A549 (cell line): ENCODE results near the gene CCDC154. TPM values are rescaled to one million over a fixed set of nuclear protein-coding genes. Genes with fewer than 3 reads are reported as not detected.

Source experiments
- ATAC-seq, 2 experiments: fragments of 200-7000 bp in 1 of 2; fragments of >200 bp in 1 of 2; cut with Nextera tagmentation in 1 of 2; cut with Tn5 transposase in 1 of 2; 3 replicates each; pipeline versions ENCODE4 v1.8.0 to v1.9.1; 2018 to 2020; ENCODE audit warnings: mild to moderate bottlenecking in 1 of 2, moderate library complexity in 1 of 2
- CTCF ChIA-PET: fragments of 300-600 bp; sonication (Branson Sonifier 250); formaldehyde crosslinking; extraction: SDS; loops from one replicate; lab custom pipeline; 2021; ENCODE audit warnings: antibody characterized with exemption, inconsistent platforms; lab: Yijun Ruan, JAX
- POLR2A ChIA-PET: fragments of 350-600 bp; formaldehyde crosslinking; extraction: SDS; loops from one replicate; lab custom pipeline; 2021; ENCODE audit warnings: antibody characterized with exemption, inconsistent platforms; lab: Yijun Ruan, JAX
- DNase-seq, 2 experiments: peaks; one replicate each; pipeline versions ENCODE4 v3.0.0 to v3.0.0-alpha.2; 2011 to 2016; ENCODE audit warnings: low read depth in 1 of 2, low spot score in 1 of 2
- FAIRE-seq: peaks from 2 replicates; lab custom pipeline; 2011; peaks lifted over from hg19 to GRCh38; lab: Jason Lieb, UNC
- H3K27ac ChIP-seq, 2 experiments: fragments of >200 bp; sonication (Bioruptor Twin); formaldehyde crosslinking; 3 replicates each; pipeline ENCODE4 v1.5.1; 2016 to 2017
- H3K4me1 ChIP-seq: fragments of >200 bp; sonication (Bioruptor Twin); formaldehyde crosslinking; 3 replicates; pipeline ENCODE4 v1.6.1; 2016
- H3K4me2 ChIP-seq: fragments of >200 bp; sonication (Bioruptor Twin); formaldehyde crosslinking; 3 replicates; pipeline ENCODE4 v1.6.1; 2016
- H3K4me3 ChIP-seq: fragments of >200 bp; sonication (Bioruptor Twin); formaldehyde crosslinking; 3 replicates; pipeline ENCODE4 v1.5.1; 2016
- H3K9me3 ChIP-seq: fragments of >200 bp; sonication (Bioruptor Twin); formaldehyde crosslinking; 3 replicates; pipeline ENCODE4 v1.6.1; 2016
- BCL3 ChIP-seq: fragments of >200 bp; sonication (Bioruptor Twin); formaldehyde crosslinking; IDR thresholded peaks from 3 replicates; pipeline ENCODE4 v1.6.1; 2016
- CBX2 ChIP-seq: fragments of 200-600 bp; sonication (generic); IDR thresholded peaks from 2 replicates; pipeline ENCODE4 v1.6.1; 2016; ENCODE audit warnings: low read depth, mild to moderate bottlenecking, borderline replicate concordance
- FOSL2 ChIP-seq, 2 experiments: fragments of 450-650 bp in 1 of 2; fragments of >200 bp in 1 of 2; sonication (Bioruptor Twin) in 1 of 2; formaldehyde crosslinking; IDR thresholded peaks; 2 replicates each; pipeline versions ENCODE4 v1.5.0 to v1.6.1; 2016 to 2020; ENCODE audit warnings: mild to moderate bottlenecking in 1 of 2, moderate library complexity in 1 of 2
- HMGXB4 ChIP-seq: fragments of 250-450 bp; sonication (Bioruptor Pico); IDR thresholded peaks from 2 replicates; pipeline ENCODE4 v1.5.0; 2021; ENCODE audit warnings: mild to moderate bottlenecking, moderate library complexity, borderline replicate concordance
- MYC ChIP-seq: IDR thresholded peaks from 2 replicates; pipeline ENCODE4 v1.6.1; 2012; ENCODE audit warnings: mild to moderate bottlenecking, inconsistent platforms, low read length, improper control_type of control experiment, borderline replicate concordance
- POLR2AphosphoS2 ChIP-seq: conservative IDR thresholded peaks from 2 replicates; pipeline ENCODE4 v1.6.1; 2012; ENCODE audit warnings: low read length, improper control_type of control experiment, inconsistent platforms
- TFCP2L1 ChIP-seq: fragments of 250-450 bp; sonication (Bioruptor Pico); IDR thresholded peaks from 2 replicates; pipeline ENCODE4 v1.5.0; 2021; ENCODE audit warnings: mild to moderate bottlenecking
- WGBS: methylation state at CpG from one replicate; pipeline ENCODE4 v1.1.6; 2017; ENCODE audit errors: missing lambda C conversion rate; 5-methylcytosine and 5-hydroxymethylcytosine counted together
- polyA plus RNA-seq, 4 experiments: library from polyadenylated mRNA; depleted of rRNA in 3 of 4; stranded (reverse); fragments of >200 nt; fragmentation: RNase III in 1 of 4; extraction: RNeasy Plus Mini Kit Qiagen cat#74134 plus additional on column Dnase treatment in 1 of 4; gene quantifications; 2 replicates in 3 of 4; 3 replicates in 1 of 4; pipeline ENCODE4 v1.2.3, GENCODE V29; 2011 to 2017
- TF ChIP-seq, protein P1 (sequence below): IDR thresholded peaks from 2 replicates; pipeline ENCODE4 v1.6.1; 2012

The CCDC154 gene
- polyA plus RNA-seq, 2 of the 4 experiments (the other 2 are of a cell fraction), result 0.16 to 0.74 TPM

GRCh38 chr16:1385232-1385631 is 59.1 kb downstream of the CCDC154 start:
- Histone ChIP-seq H3K4me2 (no peak overlapping the region), H3K4me1 (peaks cover under 1% of the 10 kb centered on the region; the same call in 2 of the 3 replicates), H3K9me3 (no peaks in the 10 kb centered on the region), H3K27ac (no peak overlapping the region), H3K4me3 (no peak overlapping the region)
- 92% methylated on average over 35 of the region's 39 CpGs for WGBS
- ChIA-PET CTCF (interaction anchor here (1.0 to 11.4 kb wide), 3 partner anchors 14 to 47 kb away, joined by 3 to 127 read pairs (median 4); no protein-coding TSS in a partner anchor), POLR2A (no interaction called here)
- FAIRE-seq (no peak), ATAC-seq (no peak), DNase-seq (no peak)
- TF ChIP-seq TFCP2L1 (CRISPR knock-in tag) (no peak), POLR2AphosphoS2 (no peak), MYC (no peak), CBX2 (no peak), HMGXB4 (CRISPR knock-in tag) (no peak), BCL3 (no peak), FOSL2 (IDR thresholded peaks at IDR 0.05) (no peak), FOSL2 (CRISPR knock-in tag; IDR thresholded peaks at IDR 0.05) (no peak)
- TF ChIP-seq, protein P1, sequence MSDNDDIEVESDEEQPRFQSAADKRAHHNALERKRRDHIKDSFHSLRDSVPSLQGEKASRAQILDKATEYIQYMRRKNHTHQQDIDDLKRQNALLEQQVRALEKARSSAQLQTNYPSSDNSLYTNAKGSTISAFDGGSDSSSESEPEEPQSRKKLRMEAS, result no peak

Other genes starting within 250 kb of the CCDC154 start
- not detected in 2 replicates for gene TPSG1, start 219.3 kb downstream of the CCDC154 start, polyA plus RNA-seq (2011; rRNA removed)
- 0.08 TPM in 1 of 3 replicates, not detected in the others for gene TPSG1, start 219.3 kb downstream of the CCDC154 start, polyA plus RNA-seq (2017; fragmentation: RNase III; extraction: RNeasy Plus Mini Kit Qiagen cat#74134 plus additional on column Dnase treatment)
- not detected in 2 replicates for gene TPSB2, start 214.4 kb downstream of the CCDC154 start, polyA plus RNA-seq (2011; rRNA removed)
- gene TPSB2, start 214.4 kb downstream of the CCDC154 start, polyA plus RNA-seq (2017; fragmentation: RNase III; extraction: RNeasy Plus Mini Kit Qiagen cat#74134 plus additional on column Dnase treatment), result not detected in 3 replicates
- not detected in 2 replicates for gene TPSAB1, start 203.9 kb downstream of the CCDC154 start, polyA plus RNA-seq (2011; rRNA removed)
- gene TPSAB1, start 203.9 kb downstream of the CCDC154 start, polyA plus RNA-seq (2017; fragmentation: RNase III; extraction: RNeasy Plus Mini Kit Qiagen cat#74134 plus additional on column Dnase treatment), result not detected in 3 replicates
- gene TPSD1, start 188.5 kb downstream of the CCDC154 start, polyA plus RNA-seq (2011; rRNA removed), result not detected in 2 replicates
- gene TPSD1, start 188.5 kb downstream of the CCDC154 start, polyA plus RNA-seq (2017; fragmentation: RNase III; extraction: RNeasy Plus Mini Kit Qiagen cat#74134 plus additional on column Dnase treatment), result not detected in 3 replicates
- gene UBE2I, start 134.9 kb downstream of the CCDC154 start, polyA plus RNA-seq (2011; rRNA removed), result 131 and 170 TPM in 2 replicates
- gene UBE2I, start 134.9 kb downstream of the CCDC154 start, polyA plus RNA-seq (2017; fragmentation: RNase III; extraction: RNeasy Plus Mini Kit Qiagen cat#74134 plus additional on column Dnase treatment), result 207 to 210 TPM (median 208 TPM) in 3 replicates
- 0.31 and 0.42 TPM in 2 replicates for gene BAIAP3, start 110.9 kb downstream of the CCDC154 start, polyA plus RNA-seq (2011; rRNA removed)
- 0.26 to 0.51 TPM (median 0.32 TPM) in 3 replicates for gene BAIAP3, start 110.9 kb downstream of the CCDC154 start, polyA plus RNA-seq (2017; fragmentation: RNase III; extraction: RNeasy Plus Mini Kit Qiagen cat#74134 plus additional on column Dnase treatment)
- 27.2 and 32.6 TPM in 2 replicates for gene TSR3, start 92.7 kb downstream of the CCDC154 start, polyA plus RNA-seq (2011; rRNA removed)
- 50.9 to 52.3 TPM (median 51.7 TPM) in 3 replicates for gene TSR3, start 92.7 kb downstream of the CCDC154 start, polyA plus RNA-seq (2017; fragmentation: RNase III; extraction: RNeasy Plus Mini Kit Qiagen cat#74134 plus additional on column Dnase treatment)
- 24.2 and 25.3 TPM in 2 replicates for gene GNPTG, start 92.6 kb downstream of the CCDC154 start, polyA plus RNA-seq (2011; rRNA removed)
- gene GNPTG, start 92.6 kb downstream of the CCDC154 start, polyA plus RNA-seq (2017; fragmentation: RNase III; extraction: RNeasy Plus Mini Kit Qiagen cat#74134 plus additional on column Dnase treatment), result 21.9 to 24.2 TPM (median 23.4 TPM) in 3 replicates
- 17.2 and 20.7 TPM in 2 replicates for gene UNKL, start 29.9 kb downstream of the CCDC154 start, polyA plus RNA-seq (2011; rRNA removed)
- gene UNKL, start 29.9 kb downstream of the CCDC154 start, polyA plus RNA-seq (2017; fragmentation: RNase III; extraction: RNeasy Plus Mini Kit Qiagen cat#74134 plus additional on column Dnase treatment), result 37.6 to 41.2 TPM (median 38.2 TPM) in 3 replicates
- 33.0 and 35.4 TPM in 2 replicates for gene UQCC4, start 23.8 kb downstream of the CCDC154 start, polyA plus RNA-seq (2011; rRNA removed)
- 21.5 to 23.6 TPM (median 23.0 TPM) in 3 replicates for gene UQCC4, start 23.8 kb downstream of the CCDC154 start, polyA plus RNA-seq (2017; fragmentation: RNase III; extraction: RNeasy Plus Mini Kit Qiagen cat#74134 plus additional on column Dnase treatment)
- not detected in 2 replicates for gene PERCC1, start 13.5 kb downstream of the CCDC154 start, polyA plus RNA-seq (2011; rRNA removed)
- gene PERCC1, start 13.5 kb downstream of the CCDC154 start, polyA plus RNA-seq (2017; fragmentation: RNase III; extraction: RNeasy Plus Mini Kit Qiagen cat#74134 plus additional on column Dnase treatment), result not detected in 3 replicates
- 17.2 and 19.9 TPM in 2 replicates for gene CLCN7, start 30.5 kb upstream of the CCDC154 start, polyA plus RNA-seq (2011; rRNA removed)
- gene CLCN7, start 30.5 kb upstream of the CCDC154 start, polyA plus RNA-seq (2017; fragmentation: RNase III; extraction: RNeasy Plus Mini Kit Qiagen cat#74134 plus additional on column Dnase treatment), result 51.6 to 69.7 TPM (median 62.8 TPM) in 3 replicates
- not detected in 2 replicates for gene PTX4, start 44.4 kb upstream of the CCDC154 start, polyA plus RNA-seq (2011; rRNA removed)
- 0.07 TPM in 2 of 3 replicates, not detected in the other for gene PTX4, start 44.4 kb upstream of the CCDC154 start, polyA plus RNA-seq (2017; fragmentation: RNase III; extraction: RNeasy Plus Mini Kit Qiagen cat#74134 plus additional on column Dnase treatment)
- gene TELO2, start 48.8 kb upstream of the CCDC154 start, polyA plus RNA-seq (2011; rRNA removed), result 9.2 and 10.6 TPM in 2 replicates
- gene TELO2, start 48.8 kb upstream of the CCDC154 start, polyA plus RNA-seq (2017; fragmentation: RNase III; extraction: RNeasy Plus Mini Kit Qiagen cat#74134 plus additional on column Dnase treatment), result 30.4 to 35.0 TPM (median 34.8 TPM) in 3 replicates
- not detected in 2 replicates for gene TMEM204, start 89.1 kb upstream of the CCDC154 start, polyA plus RNA-seq (2011; rRNA removed)
- not detected in 3 replicates for gene TMEM204, start 89.1 kb upstream of the CCDC154 start, polyA plus RNA-seq (2017; fragmentation: RNase III; extraction: RNeasy Plus Mini Kit Qiagen cat#74134 plus additional on column Dnase treatment)
- 6.8 and 6.9 TPM in 2 replicates for gene IFT140, start 167.5 kb upstream of the CCDC154 start, polyA plus RNA-seq (2011; rRNA removed)
- gene IFT140, start 167.5 kb upstream of the CCDC154 start, polyA plus RNA-seq (2017; fragmentation: RNase III; extraction: RNeasy Plus Mini Kit Qiagen cat#74134 plus additional on column Dnase treatment), result 11.1 to 14.4 TPM (median 13.7 TPM) in 3 replicates
- gene CRAMP1, start 167.8 kb upstream of the CCDC154 start, polyA plus RNA-seq (2011; rRNA removed), result 6.5 and 8.6 TPM in 2 replicates
- gene CRAMP1, start 167.8 kb upstream of the CCDC154 start, polyA plus RNA-seq (2017; fragmentation: RNase III; extraction: RNeasy Plus Mini Kit Qiagen cat#74134 plus additional on column Dnase treatment), result 8.6 to 9.1 TPM (median 9.1 TPM) in 3 replicates
- gene JPT2, start 233.7 kb upstream of the CCDC154 start, polyA plus RNA-seq (2011; rRNA removed), result 91.6 and 97.6 TPM in 2 replicates
- 139 to 156 TPM (median 150 TPM) in 3 replicates for gene JPT2, start 233.7 kb upstream of the CCDC154 start, polyA plus RNA-seq (2017; fragmentation: RNase III; extraction: RNeasy Plus Mini Kit Qiagen cat#74134 plus additional on column Dnase treatment)